H1 (cell line): ENCODE data around the gene SPATA32. TPM values are rescaled to one million over a fixed set of nuclear protein-coding genes. Genes with fewer than 3 reads are reported as not detected.

Source experiments
- CBX5 ChIP-seq: fragments of 300-800, 300-1000 bp; sonication (generic); IDR thresholded peaks from 2 replicates; pipeline ENCODE4 v1.7.1; 2016; ENCODE audit warnings: antibody characterized with exemption, low read length, low read depth
- CHD7 ChIP-seq: fragments of 300-600 bp; sonication (generic); IDR thresholded peaks from 2 replicates; pipeline ENCODE4 v1.7.1; 2012; ENCODE audit warnings: low read length, moderate library complexity, mild to moderate bottlenecking, inconsistent platforms; ENCODE audit not compliant: insufficient replicate concordance
- RNF2 ChIP-seq: fragments of 200-900, 300-1000 bp; sonication (generic); IDR thresholded peaks from 2 replicates; pipeline ENCODE4 v1.7.1; 2016; ENCODE audit warnings: borderline replicate concordance, low read depth, mild to moderate bottlenecking, antibody characterized with exemption, low read length; ENCODE audit not compliant: poor library complexity, severe bottlenecking; ENCODE audit errors: missing control alignments
- RXRA ChIP-seq: IDR thresholded peaks from 2 replicates; pipeline ENCODE4 v1.6.1; 2011; ENCODE audit warnings: low read depth, mild to moderate bottlenecking, low read length, moderate library complexity; ENCODE audit not compliant: insufficient read depth
- SIRT6 ChIP-seq: IDR thresholded peaks from one replicate; pipeline ENCODE4 v1.7.1; 2012; ENCODE audit warnings: low read length, inconsistent platforms
- SIX5 ChIP-seq: IDR thresholded peaks from 2 replicates; pipeline ENCODE4 v1.6.1; 2011; ENCODE audit warnings: mild to moderate bottlenecking, low read depth, low read length
- TAF1 ChIP-seq: IDR thresholded peaks from 2 replicates; pipeline ENCODE4 v1.6.1; 2011; ENCODE audit warnings: mild to moderate bottlenecking, low read depth, low read length
- polyA plus RNA-seq, 7 experiments: library from polyadenylated mRNA; depleted of rRNA in 3 of 7; stranded (reverse) in 5 of 7; unstranded in 2 of 7; fragments of >200 nt in 5 of 7; fragments of 200-250 nt in 2 of 7; gene quantifications; 1 replicate in 5 of 7; 2 replicates in 1 of 7; 4 replicates in 1 of 7; pipeline versions ENCODE4 v1.2.1 to v1.2.3, GENCODE V29; 2011 to 2013; ENCODE audit warnings: missing spikeins in 2 of 7, mixed read lengths in 2 of 7
- total RNA-seq: library from RNA; stranded (reverse); fragmentation: NEBNext Ultra II Directional; extraction: Animal tissue kit (Norgen Biotek cat#: 25700); gene quantifications from 2 replicates; pipeline ENCODE4 v1.2.1, GENCODE V29; 2021

Gene SPATA32
- total and polyA plus RNA-seq, 2 of the 8 experiments (the other 6 are each of a cell fraction or from before 2014, with no cell fraction given), result 0.24 TPM; not detected in 1

GRCh38 chr17:45287526-45288500 lies 25.9 kb upstream of the SPATA32 start (continued):
- TF ChIP-seq CHD7, result no peak
- no peak for TF ChIP-seq TAF1
- TF ChIP-seq SIX5, result no peak
- no peak for TF ChIP-seq RNF2
- TF ChIP-seq CBX5, result no peak
- no peak for TF ChIP-seq SIRT6
- no peak for TF ChIP-seq RXRA
